Karpas-422 (cell line): ENCODE data around the gene PYHIN1. TPM values are rescaled to one million over a fixed set of nuclear protein-coding genes. Genes with fewer than 3 reads are reported as not detected.
"Not testable (repeated sequence)": the region's sequence is repeated elsewhere in the genome, so short reads cannot be mapped to it uniquely, and the experiment has no call there.

ENCODE experiments used
- DNase-seq: peaks from one replicate; pipeline ENCODE4 v3.0.0-alpha.2; 2015
- H2AFZ ChIP-seq: fragments of 200-600 bp; sonication (generic); 2 replicates; pipeline ENCODE4 v1.6.1; 2014; ENCODE audit warnings: antibody characterized with exemption, low read length, mixed read lengths
- H3K27ac ChIP-seq: fragments of 200-600 bp; sonication (generic); 2 replicates; pipeline ENCODE4 v1.5.1; 2014; ENCODE audit warnings: mild to moderate bottlenecking, low read length, moderate library complexity
- H3K27me3 ChIP-seq: fragments of 200-600 bp; sonication (generic); 2 replicates; pipeline ENCODE4 v1.6.1; 2014; ENCODE audit warnings: low read length, mixed read lengths
- H3K36me3 ChIP-seq: fragments of 200-600 bp; sonication (generic); 2 replicates; pipeline ENCODE4 v1.6.1; 2014; ENCODE audit warnings: low read length, mixed read lengths; ENCODE audit not compliant: insufficient read depth
- H3K4me1 ChIP-seq: fragments of 200-600 bp; sonication (generic); 2 replicates; pipeline ENCODE4 v1.6.1; 2014; ENCODE audit warnings: mild to moderate bottlenecking, low read length, mixed read lengths
- H3K4me2 ChIP-seq: fragments of 200-600 bp; sonication (generic); 2 replicates; pipeline ENCODE4 v1.6.1; 2014; ENCODE audit warnings: low read length, low read depth, mild to moderate bottlenecking; ENCODE audit not compliant: poor library complexity, severe bottlenecking
- H3K4me3 ChIP-seq: fragments of 200-600 bp; sonication (generic); 2 replicates; pipeline ENCODE4 v1.5.1; 2014; ENCODE audit warnings: mild to moderate bottlenecking, antibody characterized with exemption, low read length, mixed read lengths
- H3K79me2 ChIP-seq: fragments of 200-600 bp; sonication (generic); 2 replicates; pipeline ENCODE4 v1.6.1; 2014; ENCODE audit warnings: mild to moderate bottlenecking, low read length, mixed read lengths
- H3K9ac ChIP-seq: fragments of 200-600 bp; sonication (generic); 2 replicates; pipeline ENCODE4 v1.6.0; 2014; ENCODE audit warnings: low read length
- H3K9me2 ChIP-seq: fragments of 200-600 bp; sonication (generic), shearing (Covaris generic); replicated peaks from 2 replicates; pipeline ENCODE4 v1.6.0; 2014; ENCODE audit warnings: mild to moderate bottlenecking, low read length, moderate library complexity; ENCODE audit not compliant: insufficient read depth
- H3K9me3 ChIP-seq: fragments of 300-700, 200-600 bp; sonication (generic); 2 replicates; pipeline ENCODE4 v1.6.1; 2014; ENCODE audit warnings: low read length, mixed read lengths
- H4K20me1 ChIP-seq: fragments of 200-600 bp; sonication (generic); 2 replicates; pipeline ENCODE4 v1.6.1; 2014; ENCODE audit warnings: mild to moderate bottlenecking, antibody characterized with exemption, low read length, low read depth; ENCODE audit not compliant: insufficient read depth
- total RNA-seq: library from RNA; depleted of rRNA; stranded (reverse); fragments of >200 nt; shearing (Covaris generic); gene quantifications from 2 replicates; pipeline ENCODE4 v1.2.3, GENCODE V29; 2014; ENCODE audit warnings: low replicate concordance

Gene PYHIN1
- total RNA-seq, 1 experiment from 2014 or later = not detected

- Histone ChIP-seq H3K9me2 (no peaks in the 10 kb centered on the region), H3K4me2 (no peak overlapping the region), H3K4me1 (0 out of 2 replicates have a peak, but pooled peaks cover 3% of the 10 kb centered on the region), H3K4me3 (no peak overlapping the region), H4K20me1 (no peaks in the 10 kb centered on the region), H3K36me3 (no peaks in the 10 kb centered on the region), H3K27ac (no peak overlapping the region), H3K27me3 (no peaks in the 10 kb centered on the region), H2AFZ (no peak overlapping the region), H3K79me2 (no peaks in the 10 kb centered on the region), H3K9ac (no peak overlapping the region), H3K9me3 (no peaks in the 10 kb centered on the region)
- no peak for DNase-seq
Measured at GRCh38 chr1:159000625-159001024, 69.3 kb downstream of the PYHIN1 start.

DNA sequence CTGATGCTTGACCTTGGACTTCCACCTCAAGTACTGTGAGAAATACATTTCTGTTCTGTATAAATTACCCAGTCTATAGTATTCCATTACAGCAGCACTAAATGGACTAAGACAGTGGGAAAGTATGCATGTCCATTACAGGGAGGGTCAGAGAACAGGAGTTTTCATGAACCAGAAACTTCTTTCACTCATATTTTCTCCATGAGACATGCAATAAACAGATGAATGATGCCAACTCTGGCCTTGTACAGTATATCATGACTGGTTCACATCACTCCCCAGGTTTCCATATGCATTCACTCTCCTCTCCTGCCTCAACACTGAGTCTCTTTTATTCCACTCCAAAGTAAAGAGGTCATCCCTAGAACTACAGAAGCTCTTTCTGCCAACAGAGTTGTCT is 73.8 kb downstream of the PYHIN1 start:
- Histone ChIP-seq H2AFZ (no peak overlapping the region), H3K36me3 (no peaks in the 10 kb centered on the region), H3K4me1 (peaks cover 10% of the 10 kb centered on the region), H3K27ac (no peak overlapping the region), H3K9ac (no peak overlapping the region), H3K4me2 (no peak overlapping the region), H4K20me1 (no peaks in the 10 kb centered on the region), H3K9me2 (no peaks in the 10 kb centered on the region), H3K79me2 (no peaks in the 10 kb centered on the region), H3K9me3 (no peaks in the 10 kb centered on the region), H3K4me3 (no peak overlapping the region), H3K27me3 (no peaks in the 10 kb centered on the region)
- DNase-seq = no peak

DNA sequence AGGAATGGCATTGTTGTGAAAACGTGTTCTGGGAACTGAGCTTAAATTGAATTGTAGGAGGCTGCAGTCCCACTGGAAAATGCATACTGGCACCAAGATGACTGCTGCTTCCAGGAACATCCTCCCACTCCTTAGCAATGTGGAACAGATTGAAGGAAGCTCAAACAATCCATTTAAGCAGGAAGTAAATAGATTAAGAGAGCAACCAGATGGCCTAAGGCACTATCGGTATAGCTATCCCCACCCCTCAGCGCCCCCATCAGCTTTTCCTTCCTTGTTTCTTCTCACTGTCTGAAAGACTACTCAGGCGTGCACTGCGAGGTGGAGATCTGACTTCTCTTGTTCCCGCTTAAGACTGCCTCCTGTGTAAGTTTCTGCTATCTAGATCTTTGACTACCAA is 74.3 kb downstream of the PYHIN1 start:
- H3K79me2 ChIP-seq = no peaks in the 10 kb centered on the region; the same call in 1 of the 2 replicates
- no peaks in the 10 kb centered on the region for H3K9me3 ChIP-seq
- no peaks in the 10 kb centered on the region for H3K36me3 ChIP-seq
- H3K9ac ChIP-seq = no peak overlapping the region
- H3K9me2 ChIP-seq = no peaks in the 10 kb centered on the region
- no peak overlapping the region for H2AFZ ChIP-seq
- no peaks in the 10 kb centered on the region for H4K20me1 ChIP-seq
- no peak overlapping the region for H3K4me2 ChIP-seq
- H3K4me1 ChIP-seq = peaks cover 10% of the 10 kb centered on the region
- no peaks in the 10 kb centered on the region for H3K27me3 ChIP-seq
- no peak overlapping the region for H3K4me3 ChIP-seq
- DNase-seq = no peak
- H3K27ac ChIP-seq = no peak overlapping the region

DNA sequence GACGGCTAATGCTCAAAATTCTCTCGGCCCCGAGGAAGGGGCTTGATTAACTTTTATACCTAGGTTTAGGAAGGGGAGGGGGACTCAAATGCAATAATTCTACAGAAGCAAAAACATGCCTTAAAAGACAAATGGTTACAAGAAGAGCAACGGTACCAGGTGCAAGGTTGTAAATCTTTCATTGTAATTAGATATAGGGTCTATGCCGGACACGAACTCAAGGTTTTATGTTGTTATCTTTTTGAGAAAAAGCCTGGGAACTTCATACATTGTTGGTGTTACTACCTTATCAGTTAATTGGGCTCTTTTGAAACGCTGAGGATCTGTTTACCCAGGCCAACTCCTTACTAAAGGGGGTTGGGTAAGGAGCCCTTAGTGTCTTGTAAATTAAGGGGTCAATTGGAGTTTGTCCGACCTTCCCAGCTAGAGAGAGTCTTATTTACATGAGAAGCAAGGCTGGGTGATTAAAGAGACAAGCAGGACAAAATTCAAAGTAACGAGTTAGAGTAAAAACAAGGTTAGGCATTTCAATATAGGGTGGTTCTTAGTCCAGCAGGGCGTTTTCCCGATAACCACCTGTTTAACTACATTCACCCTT is 75.0 kb downstream of the PYHIN1 start:
- not testable (repeated sequence) for DNase-seq, H3K79me2 ChIP-seq, H3K9ac ChIP-seq, H4K20me1 ChIP-seq, H3K9me2 ChIP-seq, H3K9me3 ChIP-seq, H3K4me2 ChIP-seq, H3K36me3 ChIP-seq, H3K27me3 ChIP-seq, H2AFZ ChIP-seq, H3K4me3 ChIP-seq, H3K27ac ChIP-seq
- peaks cover 10% of the 10 kb centered on the region for H3K4me1 ChIP-seq

- DNase-seq = no peak
- Histone ChIP-seq H3K27ac (no peak overlapping the region), H3K9me2 (no peaks in the 10 kb centered on the region), H3K27me3 (no peaks in the 10 kb centered on the region), H3K9ac (no peak overlapping the region), H4K20me1 (no peaks in the 10 kb centered on the region), H3K4me3 (no peak overlapping the region), H3K4me1 (peaks cover 22% of the 10 kb centered on the region), H3K36me3 (no peaks in the 10 kb centered on the region), H3K79me2 (peaks cover 3% of the 10 kb centered on the region; the same call in 1 of the 2 replicates), H2AFZ (no peak overlapping the region), H3K4me2 (no peak overlapping the region), H3K9me3 (no peaks in the 10 kb centered on the region)
Measured at GRCh38 chr1:159007726-159008125, 76.4 kb downstream of the PYHIN1 start.

GRCh38 chr1:159008744-159009188 is 77.4 kb downstream of the PYHIN1 start:
- Histone ChIP-seq H3K4me1 (peaks cover 24% of the 10 kb centered on the region), H3K4me3 (no peak overlapping the region), H3K79me2 (peaks cover 3% of the 10 kb centered on the region; the same call in 1 of the 2 replicates), H3K4me2 (no peak overlapping the region), H3K9me2 (no peaks in the 10 kb centered on the region), H3K27ac (no peak overlapping the region), H3K9ac (no peak overlapping the region), H4K20me1 (no peaks in the 10 kb centered on the region), H3K36me3 (no peaks in the 10 kb centered on the region), H2AFZ (no peak overlapping the region; the same call in 1 of the 2 replicates), H3K27me3 (no peaks in the 10 kb centered on the region), H3K9me3 (no peaks in the 10 kb centered on the region)
- no peak for DNase-seq

- no peaks in the 10 kb centered on the region for H3K27me3 ChIP-seq
- no peaks in the 10 kb centered on the region for H3K9me3 ChIP-seq
- H4K20me1 ChIP-seq = no peaks in the 10 kb centered on the region
- H3K4me2 ChIP-seq = peak overlapping the region; percentile 66
- no peak overlapping the region for H3K27ac ChIP-seq
- H3K4me1 ChIP-seq = peaks cover 24% of the 10 kb centered on the region
- DNase-seq = no peak
- H3K9ac ChIP-seq = no peak overlapping the region
- H3K79me2 ChIP-seq = peaks cover 3% of the 10 kb centered on the region; the same call in 1 of the 2 replicates
- H3K4me3 ChIP-seq = peak overlapping the region; percentile 66; the same call in 1 of the 2 replicates
- H2AFZ ChIP-seq = peak overlapping the region; percentile 57
- no peaks in the 10 kb centered on the region for H3K9me2 ChIP-seq
- H3K36me3 ChIP-seq = no peaks in the 10 kb centered on the region
Measured at GRCh38 chr1:159009287-159009686, 77.9 kb downstream of the PYHIN1 start.

- peak within 1 kb of the TSS; percentile 66 for H3K4me2 ChIP-seq
- peak within 1 kb of the TSS; percentile 66 for H3K4me3 ChIP-seq
Measured at GRCh38 chr1:159009704-159010361, 78.5 kb downstream of the PYHIN1 start, which contains the start of gene IFI16. Gene IFI16 (plus strand): TSS chr1:159009907. CDS start chr1:159014681, 4,774 bp downstream.

More at GRCh38 chr1:159009704-159010361, 78.5 kb downstream of the PYHIN1 start, which contains the start of gene IFI16:
- no peaks in the 10 kb centered on the region for H3K9me2 ChIP-seq
- H3K9ac ChIP-seq = peak within 1 kb of the TSS; percentile 57
- peak within 1 kb of the TSS; percentile 57 for H2AFZ ChIP-seq
- no peaks in the 10 kb centered on the region for H3K36me3 ChIP-seq
- peaks cover 24% of the 10 kb centered on the region for H3K4me1 ChIP-seq
- H3K79me2 ChIP-seq = peaks cover 3% of the 10 kb centered on the region; the same call in 1 of the 2 replicates
- no peaks in the 10 kb centered on the region for H3K9me3 ChIP-seq
- H3K27ac ChIP-seq = peak within 1 kb of the TSS; percentile 50
- no peaks in the 10 kb centered on the region for H4K20me1 ChIP-seq
- peak; percentile 71 for DNase-seq
- no peaks in the 10 kb centered on the region for H3K27me3 ChIP-seq
